HepG2 (cell line): Measurements from ENCODE around the gene GADD45B. TPM values are rescaled to one million over a fixed set of nuclear protein-coding genes. Genes with fewer than 3 reads are reported as not detected.

ENCODE experiments used
- ATAC-seq: fragments of 200-7000 bp; cut with Tn5 transposase; 3 replicates; pipeline ENCODE4 v1.9.1; 2020; ENCODE audit warnings: mild to moderate bottlenecking, moderate library complexity
- BruUV-seq: library from RNA; stranded (reverse); fragments of 400-500 nt; replicated peaks from 2 replicates; lab custom pipeline; 2021; lab: Mats Ljungman, UMichigan
- CTCF ChIA-PET: fragments of 300-600 bp; formaldehyde crosslinking; extraction: SDS; loops from one replicate; lab custom pipeline; 2021; ENCODE audit warnings: low total read pairs, inconsistent platforms, low intra/inter-chr PET ratio; lab: Yijun Ruan, JAX
- POLR2A ChIA-PET: fragments of 350-600 bp; sonication (Branson Sonifier 250); formaldehyde crosslinking; loops from one replicate; lab custom pipeline; 2020; ENCODE audit warnings: antibody characterized with exemption, inconsistent platforms; lab: Yijun Ruan, JAX
- DNase-seq: peaks from one replicate; pipeline ENCODE4 v3.0.0-alpha.2; 2015; ENCODE audit warnings: low spot score
- FAIRE-seq: peaks from 3 replicates; lab custom pipeline; 2011; peaks lifted over from hg19 to GRCh38; lab: Jason Lieb, UNC
- H2AFZ ChIP-seq: one replicate; pipeline ENCODE4 v1.6.1; 2011; ENCODE audit warnings: low read length, inconsistent platforms
- H3K27ac ChIP-seq: fragments of 300-600 bp; 3 replicates; pipeline ENCODE4 v1.8.0; 2011; ENCODE audit warnings: mixed run types, mild to moderate bottlenecking, mixed read lengths, low read length, inconsistent platforms; ENCODE audit not compliant: insufficient read depth; ENCODE audit errors: extremely low read length
- H3K27me3 ChIP-seq, 2 experiments: fragments of 200-600 bp in 1 of 2; 2 replicates in 1 of 2; 3 replicates in 1 of 2; pipeline versions ENCODE4 v1.6.0 to v1.8.0; 2011; ENCODE audit warnings: low read length in 2 of 2, mild to moderate bottlenecking in 2 of 2, moderate library complexity in 2 of 2, inconsistent platforms in 1 of 2; ENCODE audit not compliant: insufficient read depth in 2 of 2, control insufficient read depth in 1 of 2
- H3K36me3 ChIP-seq, 2 experiments: fragments of 200-600 bp in 1 of 2; replicated peaks in 1 of 2; 2 replicates in 1 of 2; 3 replicates in 1 of 2; pipeline versions ENCODE4 v1.5.1 to v1.8.0; 2011; ENCODE audit warnings: low read length in 2 of 2, inconsistent platforms in 1 of 2; ENCODE audit not compliant: insufficient read depth in 2 of 2, control insufficient read depth in 1 of 2
- H3K4me1 ChIP-seq: 2 replicates; pipeline ENCODE4 v1.5.1; 2012; ENCODE audit warnings: low read length, inconsistent platforms; ENCODE audit not compliant: insufficient read depth
- H3K4me2 ChIP-seq: 2 replicates; pipeline ENCODE4 v1.6.0; 2011; ENCODE audit warnings: low read depth, low read length, inconsistent platforms
- H3K4me3 ChIP-seq, 3 experiments: fragments of 200-600 bp in 1 of 3; sonication (generic), shearing (Covaris generic) in 1 of 3; replicated peaks in 1 of 3; 2 replicates each; pipeline ENCODE4 v1.5.1; 2011 to 2016; ENCODE audit warnings: low read length in 3 of 3, inconsistent platforms in 2 of 3, low read depth in 2 of 3, mild to moderate bottlenecking in 2 of 3, control low read depth in 1 of 3, mixed read lengths in 1 of 3; ENCODE audit not compliant: insufficient read depth in 1 of 3
- H3K79me2 ChIP-seq: one replicate; pipeline ENCODE4 v1.6.1; 2011; ENCODE audit warnings: low read length, inconsistent platforms; ENCODE audit not compliant: insufficient read depth
- H3K9ac ChIP-seq: 2 replicates; pipeline ENCODE4 v1.6.0; 2011; ENCODE audit warnings: mild to moderate bottlenecking, low read depth, low read length, inconsistent platforms; ENCODE audit not compliant: insufficient read depth
- H3K9me3 ChIP-seq: 2 replicates; pipeline ENCODE4 v1.5.1; 2012; ENCODE audit warnings: mild to moderate bottlenecking, low read length
- H4K20me1 ChIP-seq: 2 replicates; pipeline ENCODE4 v1.6.0; 2011; ENCODE audit warnings: inconsistent platforms, mild to moderate bottlenecking, low read length, moderate library complexity; ENCODE audit not compliant: insufficient read depth
- DMAP1 ChIP-seq: IDR thresholded peaks from 2 replicates; pipeline ENCODE4 v1.6.1; 2016
- E2F2 ChIP-seq: sonication (generic); formaldehyde crosslinking; IDR thresholded peaks from 2 replicates; pipeline ENCODE4 v1.4.0; 2020; ENCODE audit warnings: missing genetic modification reagents, borderline replicate concordance
- HIVEP1 ChIP-seq: sonication (generic); formaldehyde crosslinking; IDR thresholded peaks from 2 replicates; pipeline ENCODE4 v1.4.0; 2020; ENCODE audit warnings: mild to moderate bottlenecking, missing genetic modification reagents
- MXD1 ChIP-seq: sonication (generic); formaldehyde crosslinking; IDR thresholded peaks from 2 replicates; pipeline ENCODE4 v1.4.0; 2020; ENCODE audit warnings: mild to moderate bottlenecking, missing genetic modification reagents
- PCBP2 ChIP-seq: fragments of 200-400 bp; formaldehyde crosslinking; optimal IDR thresholded peaks from 2 replicates; pipeline ENCODE3; 2018; ENCODE audit warnings: low read length, low read depth; ENCODE audit not compliant: poor library complexity, severe bottlenecking
- RFX1 ChIP-seq: fragments of 450-650 bp; IDR thresholded peaks from 2 replicates; pipeline ENCODE4 v1.6.1; 2017
- XBP1 ChIP-seq: sonication (generic); formaldehyde crosslinking; IDR thresholded peaks from 2 replicates; pipeline ENCODE4 v1.5.0; 2020; ENCODE audit warnings: missing genetic modification reagents
- ZBTB38 ChIP-seq: sonication (generic); formaldehyde crosslinking; IDR thresholded peaks from 2 replicates; pipeline ENCODE4 v1.5.1; 2020; ENCODE audit warnings: mild to moderate bottlenecking, missing genetic modification reagents
- ZNF569 ChIP-seq: sonication (generic); formaldehyde crosslinking; IDR thresholded peaks from 2 replicates; pipeline ENCODE4 v1.5.0; 2020; ENCODE audit warnings: mild to moderate bottlenecking, missing genetic modification reagents, moderate library complexity, borderline replicate concordance
- ZNF576 ChIP-seq: sonication (generic); formaldehyde crosslinking; IDR thresholded peaks from 2 replicates; pipeline ENCODE4 v1.4.0; 2020; ENCODE audit warnings: mild to moderate bottlenecking, missing genetic modification reagents
- WGBS: methylation state at CpG from one replicate; pipeline ENCODE4 v1.1.6; 2017; ENCODE audit warnings: low lambda C conversion rate; 5-methylcytosine and 5-hydroxymethylcytosine counted together
- in situ Hi-C: cut with HindIII; loops from 2 replicates; pipeline ENCODE4 v1.10.0; 2017; ENCODE audit warnings: low pct_unique_long_range_greater_than_20kb; ENCODE audit not compliant: extremely low pct_ligation_motif_present
- intact Hi-C: fragments of 100-400 bp; cut with micrococcal nuclease; formaldehyde crosslinking; loops from one replicate; pipeline ENCODE4 v1.10.0; 2022; ENCODE audit not compliant: unreplicated experiment
- polyA plus RNA-seq, 8 experiments: library from polyadenylated mRNA; depleted of rRNA in 3 of 8; stranded (reverse) in 7 of 8; unstranded in 1 of 8; fragments of >200 nt; fragmentation: Illumina TruSeq in 4 of 8; extraction: Trizol in 4 of 8; gene quantifications; 2 replicates each; pipeline versions ENCODE4 v1.2.1 to v1.2.3, GENCODE V29; 2011 to 2016; ENCODE audit warnings: low read depth in 4 of 8, missing spikeins in 1 of 8, mixed read lengths in 1 of 8; ENCODE audit not compliant: insufficient read depth in 1 of 8
- total RNA-seq, 5 experiments: library from RNA; depleted of rRNA; stranded (reverse); fragments of >200 nt; fragmentation: Illumina TruSeq; extraction: Trizol; gene quantifications; 2 replicates each; pipeline ENCODE4 v1.2.3, GENCODE V29; 2016; ENCODE audit warnings: low read depth in 1 of 5

Gene GADD45B
- total and polyA plus RNA-seq, 2 of the 13 experiments (the other 11 are each of a cell fraction or from before 2014, with no cell fraction given): 4.6 to 34.1 TPM

- Histone ChIP-seq H4K20me1 (no peaks in the 10 kb centered on the region), H3K79me2 (no peaks in the 10 kb centered on the region), H3K27me3 (peaks cover 0 to 15% of the 10 kb centered on the region in 2 experiments; a peak in 2 of 5 replicates), H3K4me3 (no peak overlapping the region), H3K4me2 (no peak overlapping the region), H3K36me3 (no peaks in the 10 kb centered on the region), H2AFZ (no peak overlapping the region), H3K9ac (no peak overlapping the region), H3K9me3 (no peaks in the 10 kb centered on the region), H3K4me1 (peaks cover 33% of the 10 kb centered on the region), H3K27ac (no peak overlapping the region)
- POLR2A ChIA-PET: no interaction called here
- FAIRE-seq (no peak), ATAC-seq (no peak), DNase-seq (no peak)
- intact Hi-C loops (no loop called here), in situ Hi-C loops (no loop called here)
- BruUV-seq: no TSS peak
- WGBS: 64% methylated on average over 15 of the region's 16 CpGs
- TF ChIP-seq PCBP2 (no peak), RFX1 (no peak), E2F2 (CRISPR knock-in tag) (no peak), ZNF569 (CRISPR knock-in tag) (no peak), ZNF576 (CRISPR knock-in tag) (no peak), HIVEP1 (CRISPR knock-in tag) (no peak), ZBTB38 (CRISPR knock-in tag) (no peak), DMAP1 (no peak), MXD1 (no peak), XBP1 (no peak)
- CTCF ChIA-PET: no interaction called here
These were observed 39.1 kb downstream of the GADD45B start for GRCh38 chr19:2514981-2515518.
